Activated CD8-positive, alpha-beta memory T cell treated with anti-CD3 and anti-CD28 coated beads, Interleukin-2, amount 50 U/mL, for 24 hours (primary cell): ENCODE data around the gene MATN4.

ENCODE experiments used
- DNase-seq: peaks from one replicate; pipeline ENCODE4 v3.0.0-alpha.2; 2020; ENCODE audit errors: extremely low read depth

The MATN4 gene

DNA sequence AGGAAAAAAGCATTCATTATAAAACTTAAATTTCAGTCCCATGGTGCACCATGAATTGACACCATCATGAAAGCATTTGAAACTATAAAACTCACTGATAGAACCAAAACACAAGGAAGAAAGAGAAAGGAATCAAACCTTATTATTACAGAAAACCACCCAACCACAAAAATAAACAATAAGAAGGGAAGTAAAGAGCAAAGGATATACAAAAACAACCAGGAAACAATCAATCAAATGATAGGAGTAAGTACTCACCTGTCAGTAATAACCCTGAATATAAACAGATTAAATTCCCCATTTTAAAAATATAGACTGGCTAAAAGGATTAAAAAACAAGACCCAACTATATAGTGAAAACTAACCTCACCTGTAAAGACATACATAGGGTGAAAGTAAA is 59.5 kb downstream of the MATN4 start:
- no peak for DNase-seq

DNA sequence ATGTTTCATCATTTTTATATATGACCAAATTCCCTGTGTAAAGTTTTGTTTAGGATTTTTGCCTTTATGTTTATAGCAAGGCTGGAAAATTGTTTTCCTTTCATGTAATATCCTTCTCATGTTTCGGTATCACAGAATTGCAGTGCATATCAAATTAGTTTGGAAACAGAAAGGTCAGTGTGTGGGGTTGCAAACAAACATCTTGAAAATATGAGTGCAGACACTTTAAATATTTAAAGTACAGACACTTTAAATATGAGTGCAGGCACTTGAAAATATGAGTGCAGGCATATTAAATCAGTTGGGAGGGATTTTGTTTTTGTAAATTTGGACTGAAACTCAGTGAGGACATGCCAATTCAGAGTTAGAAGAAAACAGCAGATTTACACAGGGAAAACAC is 60.2 kb downstream of the MATN4 start:
- no peak for DNase-seq

DNA sequence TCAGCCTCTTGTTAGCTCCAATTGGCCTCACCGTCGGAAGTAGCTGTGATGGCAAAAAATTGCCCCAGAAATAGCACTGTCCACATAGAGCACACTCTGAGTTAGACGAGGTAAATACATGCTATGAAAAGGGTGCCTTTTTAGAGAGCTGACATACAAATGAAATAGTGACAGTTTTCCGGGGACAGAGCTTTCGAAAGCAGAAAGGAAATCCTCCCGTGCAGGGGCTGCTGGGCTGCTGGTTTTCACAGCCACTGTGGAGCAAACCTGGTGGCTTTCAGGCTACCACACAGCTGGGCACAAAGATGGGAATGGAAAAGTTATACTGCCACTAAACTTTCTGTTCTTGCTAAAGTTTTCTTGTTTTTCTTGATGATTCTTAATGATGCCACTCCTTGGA is 62.0 kb downstream of the MATN4 start:
- no peak for DNase-seq
